OCI-LY3 (cell line): ENCODE data around the gene ZP1.

Source experiments
- H2AFZ ChIP-seq: fragments of 200-600, 300-600 bp; shearing (Covaris generic); 2 replicates; pipeline ENCODE4 v1.6.0; 2014; ENCODE audit warnings: antibody characterized with exemption, low read depth, low read length
- H3K27ac ChIP-seq: fragments of 200-600, 300-600 bp; sonication (generic); 2 replicates; pipeline ENCODE4 v1.5.1; 2014; ENCODE audit warnings: mild to moderate bottlenecking, low read length, moderate library complexity, mixed read lengths
- H3K27me3 ChIP-seq: fragments of 200-600, 300-600 bp; sonication (generic); 2 replicates; pipeline ENCODE4 v1.6.1; 2014; ENCODE audit warnings: low read depth, low read length, mixed read lengths
- H3K36me3 ChIP-seq: fragments of 200-600, 300-600 bp; sonication (generic); replicated peaks from 2 replicates; pipeline ENCODE3; 2014; ENCODE audit warnings: low read depth, low read length, mixed read lengths
- H3K4me1 ChIP-seq: fragments of 300-600, 200-600 bp; sonication (generic); 2 replicates; pipeline ENCODE4 v1.6.1; 2014; ENCODE audit warnings: low read length, mixed read lengths
- H3K4me2 ChIP-seq: fragments of 200-600, 300-600 bp; sonication (generic); 2 replicates; pipeline ENCODE4 v1.6.1; 2014; ENCODE audit warnings: low read length, mixed read lengths
- H3K4me3 ChIP-seq: fragments of 300-600, 200-600 bp; sonication (generic); 2 replicates; pipeline ENCODE4 v1.5.1; 2014; ENCODE audit warnings: antibody characterized with exemption, mild to moderate bottlenecking, low read length, moderate library complexity
- H3K79me2 ChIP-seq: fragments of 300-600, 200-600 bp; shearing (Covaris generic); 2 replicates; pipeline ENCODE4 v1.6.1; 2014; ENCODE audit warnings: mild to moderate bottlenecking, low read length, mixed read lengths
- H3K9ac ChIP-seq: fragments of 300-600, 200-600 bp; shearing (Covaris generic); 2 replicates; pipeline ENCODE4 v1.6.0; 2014; ENCODE audit warnings: mild to moderate bottlenecking, low read length, moderate library complexity
- H3K9me3 ChIP-seq: fragments of 200-600, 300-600 bp; shearing (Covaris generic); 2 replicates; pipeline ENCODE4 v1.6.1; 2014; ENCODE audit warnings: low read length, mixed read lengths; ENCODE audit not compliant: insufficient read depth
- H4K20me1 ChIP-seq: fragments of 200-600, 300-600 bp; sonication (generic); 2 replicates; pipeline ENCODE4 v1.6.1; 2016; ENCODE audit warnings: low read length, mixed read lengths; ENCODE audit not compliant: insufficient read depth
- EZH2phosphoT487 ChIP-seq: fragments of 200-600 bp; shearing (Covaris generic); IDR thresholded peaks from 2 replicates; pipeline ENCODE4 v1.6.1; 2018; ENCODE audit warnings: antibody characterized with exemption, mixed run types, low read depth
- TF ChIP-seq, protein P1 (sequence below): fragments of 200-600, 300-600 bp; sonication (generic); IDR thresholded peaks from 2 replicates; pipeline ENCODE4 v1.5.1; 2014; ENCODE audit warnings: antibody characterized with exemption, low read length, low read depth

ZP1 gene

DNA sequence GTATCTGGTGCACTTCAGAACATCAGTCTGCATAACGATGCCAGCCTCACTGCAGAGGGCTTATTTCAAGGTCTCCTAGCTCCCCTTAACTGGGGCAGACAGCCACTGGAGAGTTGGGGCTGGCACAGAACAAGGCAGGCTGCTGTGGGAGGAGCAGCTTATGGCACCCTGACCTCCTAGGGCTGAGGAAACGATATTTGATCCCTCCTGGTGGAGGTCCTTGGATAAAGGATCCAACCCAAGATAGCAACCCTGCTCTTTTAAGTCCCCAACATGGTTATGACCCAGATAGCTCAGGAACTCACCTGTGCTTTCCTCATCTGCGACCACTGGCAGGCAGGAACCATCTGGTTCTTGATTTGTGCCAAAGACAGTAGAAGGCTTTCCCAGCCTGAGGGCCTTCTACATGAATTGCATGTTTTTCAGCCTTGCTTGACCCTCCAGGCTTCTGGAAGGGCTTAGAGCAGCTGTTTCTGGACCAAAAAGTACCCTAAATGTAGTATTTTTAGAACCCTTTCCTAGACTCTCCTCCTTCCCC, 49.4 kb downstream of the ZP1 start:
- TF ChIP-seq, protein P1, sequence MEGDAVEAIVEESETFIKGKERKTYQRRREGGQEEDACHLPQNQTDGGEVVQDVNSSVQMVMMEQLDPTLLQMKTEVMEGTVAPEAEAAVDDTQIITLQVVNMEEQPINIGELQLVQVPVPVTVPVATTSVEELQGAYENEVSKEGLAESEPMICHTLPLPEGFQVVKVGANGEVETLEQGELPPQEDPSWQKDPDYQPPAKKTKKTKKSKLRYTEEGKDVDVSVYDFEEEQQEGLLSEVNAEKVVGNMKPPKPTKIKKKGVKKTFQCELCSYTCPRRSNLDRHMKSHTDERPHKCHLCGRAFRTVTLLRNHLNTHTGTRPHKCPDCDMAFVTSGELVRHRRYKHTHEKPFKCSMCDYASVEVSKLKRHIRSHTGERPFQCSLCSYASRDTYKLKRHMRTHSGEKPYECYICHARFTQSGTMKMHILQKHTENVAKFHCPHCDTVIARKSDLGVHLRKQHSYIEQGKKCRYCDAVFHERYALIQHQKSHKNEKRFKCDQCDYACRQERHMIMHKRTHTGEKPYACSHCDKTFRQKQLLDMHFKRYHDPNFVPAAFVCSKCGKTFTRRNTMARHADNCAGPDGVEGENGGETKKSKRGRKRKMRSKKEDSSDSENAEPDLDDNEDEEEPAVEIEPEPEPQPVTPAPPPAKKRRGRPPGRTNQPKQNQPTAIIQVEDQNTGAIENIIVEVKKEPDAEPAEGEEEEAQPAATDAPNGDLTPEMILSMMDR = no peak
- TF ChIP-seq EZH2phosphoT487 = no peak
- Histone ChIP-seq H4K20me1 (peaks cover 43% of the 10 kb centered on the region), H2AFZ (no peak overlapping the region), H3K4me1 (peaks cover 58% of the 10 kb centered on the region), H3K27ac (no peak overlapping the region), H3K36me3 (peaks cover 52% of the 10 kb centered on the region), H3K79me2 (peaks cover 62% of the 10 kb centered on the region), H3K4me2 (peak overlapping the region; percentile 98), H3K9me3 (no peaks in the 10 kb centered on the region), H3K27me3 (no peaks in the 10 kb centered on the region), H3K9ac (peak overlapping the region; percentile 73; the same call in 1 of the 2 replicates), H3K4me3 (no peak overlapping the region)

DNA sequence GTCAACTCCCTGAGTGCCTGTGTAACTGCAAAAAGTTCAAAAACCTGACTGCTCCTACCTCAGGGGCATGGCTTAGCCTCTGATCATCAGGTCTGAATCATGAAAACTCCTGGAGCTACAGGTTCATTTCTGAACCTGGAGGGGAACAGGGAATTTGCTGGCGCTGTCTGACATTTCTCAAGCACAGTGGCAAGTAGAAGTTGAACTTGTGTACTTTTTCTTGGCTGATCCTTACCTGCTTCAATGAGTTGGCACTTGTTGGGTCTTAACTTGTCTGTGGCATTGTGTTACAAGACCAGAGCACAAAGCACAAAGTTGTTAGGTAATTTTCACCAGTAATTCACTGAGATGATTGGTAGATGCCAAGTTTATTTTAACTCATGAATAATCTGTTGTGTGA, 49.9 kb downstream of the ZP1 start:
- Histone ChIP-seq H3K27ac (no peak overlapping the region), H3K4me2 (no peak overlapping the region), H3K36me3 (peaks cover 54% of the 10 kb centered on the region), H3K9me3 (no peaks in the 10 kb centered on the region), H3K4me3 (no peak overlapping the region), H4K20me1 (peaks cover 43% of the 10 kb centered on the region), H2AFZ (no peak overlapping the region), H3K4me1 (peaks cover 53% of the 10 kb centered on the region), H3K27me3 (no peaks in the 10 kb centered on the region), H3K9ac (no peak overlapping the region), H3K79me2 (peaks cover 62% of the 10 kb centered on the region)
- TF ChIP-seq EZH2phosphoT487 = no peak
- TF ChIP-seq, protein P1 = no peak

DNA sequence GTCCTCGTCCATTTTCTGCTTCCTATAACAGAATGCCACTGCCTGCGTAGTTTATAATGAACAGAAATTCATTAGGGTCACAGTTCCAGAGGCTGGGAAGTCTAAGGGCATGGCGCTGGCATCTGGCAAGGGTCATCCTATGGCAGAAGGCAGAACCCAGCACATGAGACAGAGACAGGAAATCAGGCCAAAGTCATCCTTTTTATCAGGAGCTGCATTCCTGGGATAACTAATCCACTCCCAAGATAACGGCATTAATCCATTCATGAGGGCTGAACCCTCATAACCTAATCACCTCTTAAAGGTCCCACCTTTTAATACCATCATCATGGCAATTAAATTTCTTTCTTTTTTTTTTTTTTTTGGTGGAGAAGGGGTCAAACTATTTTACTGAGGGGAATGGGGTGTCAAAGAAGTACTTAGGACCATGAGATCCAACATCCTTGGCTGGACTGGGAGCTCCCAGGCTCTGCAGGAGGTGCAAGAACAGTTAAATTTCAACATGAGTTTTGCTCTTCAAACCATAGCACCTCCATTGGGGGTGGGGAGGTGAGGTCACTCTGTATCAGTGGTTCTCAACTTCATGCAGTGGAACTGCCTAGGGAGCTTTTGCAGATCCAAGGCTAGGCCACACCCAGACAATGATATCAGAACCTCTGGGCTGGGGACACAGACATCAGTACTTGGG, 51.1 kb downstream of the ZP1 start:
- Histone ChIP-seq H3K9me3 (no peaks in the 10 kb centered on the region), H3K27ac (peak overlapping the region; percentile 43), H3K36me3 (peaks cover 62% of the 10 kb centered on the region), H3K4me3 (peak overlapping the region; percentile 44), H3K27me3 (no peaks in the 10 kb centered on the region), H3K9ac (peak overlapping the region; percentile 10; the same call in 1 of the 2 replicates), H4K20me1 (peaks cover 43% of the 10 kb centered on the region), H3K4me2 (peak overlapping the region; percentile 77), H3K4me1 (peaks cover 50% of the 10 kb centered on the region), H3K79me2 (peaks cover 62% of the 10 kb centered on the region), H2AFZ (no peak overlapping the region)
- TF ChIP-seq EZH2phosphoT487 = no peak
- TF ChIP-seq, protein P1 = no peak

DNA sequence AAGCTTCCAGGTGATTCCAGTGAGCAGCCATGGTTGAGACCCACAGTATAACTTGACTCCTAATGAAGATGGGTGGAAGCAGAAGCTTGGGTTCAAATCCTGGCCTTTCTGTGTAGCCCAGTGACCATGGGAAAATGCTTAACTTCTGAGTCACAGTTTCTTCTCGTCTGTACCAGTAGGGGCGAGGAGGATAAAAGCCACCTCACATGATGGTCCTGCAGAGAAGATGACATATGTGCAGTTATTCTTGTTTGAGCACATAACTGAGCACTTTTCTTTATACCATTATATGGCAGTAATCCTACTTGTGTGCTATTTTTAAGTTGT, 51.6 kb downstream of the ZP1 start:
- Histone ChIP-seq H2AFZ (no peak overlapping the region), H3K4me2 (peak overlapping the region; percentile 77), H3K27ac (peak overlapping the region; percentile 43), H3K79me2 (peaks cover 60% of the 10 kb centered on the region), H3K36me3 (peaks cover 65% of the 10 kb centered on the region), H3K9me3 (no peaks in the 10 kb centered on the region), H3K9ac (peak overlapping the region; percentile 10), H3K27me3 (no peaks in the 10 kb centered on the region), H3K4me1 (peaks cover 53% of the 10 kb centered on the region), H4K20me1 (peaks cover 43% of the 10 kb centered on the region), H3K4me3 (peak overlapping the region; percentile 44)
- no peak for TF ChIP-seq EZH2phosphoT487
- TF ChIP-seq, protein P1 = no peak
